Kidney (tissue), 14 donors: Measurements from ENCODE around the gene TLE3. TPM values are rescaled to one million over a fixed set of nuclear protein-coding genes. Genes with fewer than 3 reads are reported as not detected.
A peak's percentile ranks its signal among the peaks of the same experiment; 100 is the strongest.

Experiments used
- DNase-seq, 5 donors: peaks; one replicate each; pipeline ENCODE4 v3.0.0-alpha.2; 2013 to 2020
- FAIRE-seq: peaks from 2 replicates; lab custom pipeline; 2012; peaks lifted over from hg19 to GRCh38; lab: Jason Lieb, UNC
- H3K27ac ChIP-seq, 2 donors: one replicate each; pipeline ENCODE4 v1.7.0; 2013; ENCODE audit warnings: low read depth in 2 of 2, low read length in 2 of 2, inconsistent platforms in 1 of 2
- H3K27me3 ChIP-seq: one replicate; pipeline ENCODE4 v1.7.1; 2013; ENCODE audit warnings: low read length, inconsistent platforms; ENCODE audit not compliant: control insufficient read depth, insufficient read depth
- H3K36me3 ChIP-seq, 3 donors: one replicate each; pipeline versions ENCODE4 v1.7.0 to v1.7.1; 2013; ENCODE audit warnings: low read length in 3 of 3, control low read depth in 1 of 3, inconsistent platforms in 1 of 3; ENCODE audit not compliant: insufficient read depth in 3 of 3, control insufficient read depth in 2 of 3
- H3K4me1 ChIP-seq, 3 donors: one replicate each; pipeline versions ENCODE4 v1.7.0 to v1.7.1; 2013; ENCODE audit warnings: low read length in 3 of 3, inconsistent platforms in 1 of 3, low read depth in 1 of 3; ENCODE audit not compliant: control insufficient read depth in 2 of 3, insufficient read depth in 2 of 3
- H3K4me3 ChIP-seq, 3 donors: one replicate each; pipeline versions ENCODE4 v1.7.0 to v1.8.1; 2013; ENCODE audit warnings: low read length in 3 of 3, control low read depth in 1 of 3, inconsistent platforms in 1 of 3
- H3K9ac ChIP-seq, 3 donors: one replicate each; pipeline versions ENCODE4 v1.7.0 to v1.7.1; 2013; ENCODE audit warnings: low read length in 3 of 3, control low read depth in 1 of 3, inconsistent platforms in 1 of 3
- H3K9me3 ChIP-seq, 3 donors: one replicate each; pipeline versions ENCODE4 v1.7.0 to v1.7.1; 2013; ENCODE audit warnings: low read length in 3 of 3, control low read depth in 1 of 3, inconsistent platforms in 1 of 3; ENCODE audit not compliant: control insufficient read depth in 2 of 3, insufficient read depth in 1 of 3
- CTCF ChIP-seq: IDR thresholded peaks from 3 replicates; pipeline ENCODE4 v1.5.1; 2012; ENCODE audit warnings: mild to moderate bottlenecking, moderate library complexity, borderline replicate concordance; ENCODE audit not compliant: insufficient read depth; ENCODE audit errors: extremely low read depth
- intact Hi-C: fragments of 100-400 bp; cut with DNase I; formaldehyde crosslinking; loops from one replicate; pipeline ENCODE4 v1.11.1; 2022
- polyA plus RNA-seq: library from polyadenylated mRNA; stranded (reverse); fragments of 350-450 nt; fragmentation: Illumina TruSeq; extraction: RNeasy Lipid Tissue Mini Kit (QIAGEN cat#74804); gene quantifications from one replicate; pipeline ENCODE4 v1.2.3, GENCODE V29; 2014; ENCODE audit warnings: low read depth, low replicate concordance; ENCODE audit not compliant: insufficient read depth
- total RNA-seq: library from RNA; stranded (reverse); fragmentation: NEBNext Ultra II Directional; extraction: Animal tissue kit (Norgen Biotek cat#: 25700); gene quantifications from one replicate; pipeline ENCODE4 v1.2.1, GENCODE V29; 2021
- donor health status: control.
- donor health status: control.
- donor health status: control.
- donor health status: control.
- donor health status: control.
- donor health status: DM: yes; HTN: yes; CAD: no.
- donor health status: Normal renal cell carcinoma (clear cell type).

Gene TLE3
- total and polyA plus RNA-seq, 2 donors from 2014 or later = 10.3 to 71.7 TPM

- Histone ChIP-seq H3K9ac (no peak overlapping the region), H3K27me3 (peaks cover 5% of the 10 kb centered on the region), H3K27ac (no peak overlapping the region), H3K4me3 (no peak overlapping the region), H3K36me3 (no peaks in the 10 kb centered on the region), H3K4me1 (peaks cover 0 to 5% (median 0%) of the 10 kb centered on the region in 3 donors), H3K9me3 (no peaks in the 10 kb centered on the region)
- no peak for TF ChIP-seq CTCF
- FAIRE-seq = no peak
- intact Hi-C loops = no loop called here
- no peak for DNase-seq
Measured at GRCh38 chr15:70132571-70132970, 34.9 kb upstream of the TLE3 start.

GRCh38 chr15:70132139-70132538, 34.4 kb upstream of the TLE3 start:
- FAIRE-seq (no peak), DNase-seq (peak in 3 of 5 donors; percentile 72 to 87 (median 82))
- H3K9me3 ChIP-seq = no peaks in the 10 kb centered on the region
- no peak overlapping the region for H3K9ac ChIP-seq
- peaks cover 5% of the 10 kb centered on the region for H3K27me3 ChIP-seq
- no peaks in the 10 kb centered on the region for H3K36me3 ChIP-seq
- H3K4me3 ChIP-seq = no peak overlapping the region
- no peak overlapping the region for H3K27ac ChIP-seq
- H3K4me1 ChIP-seq = peaks cover 0 to 7% (median 0%) of the 10 kb centered on the region in 3 donors
- intact Hi-C loops = no loop called here
- TF ChIP-seq CTCF = no peak

- Histone ChIP-seq H3K36me3 (no peaks in the 10 kb centered on the region), H3K9me3 (no peaks in the 10 kb centered on the region), H3K9ac (no peak overlapping the region), H3K27ac (no peak overlapping the region), H3K4me1 (peaks cover 0 to 12% (median 0%) of the 10 kb centered on the region in 3 donors), H3K4me3 (no peak overlapping the region), H3K27me3 (no peaks in the 10 kb centered on the region)
- DNase-seq (no peak), FAIRE-seq (no peak)
- intact Hi-C loops = no loop called here
- TF ChIP-seq CTCF = no peak
Measured at GRCh38 chr15:70128414-70129140, 30.9 kb upstream of the TLE3 start.
